ENCODE results near the gene TEX29. TPM values are rescaled to one million over a fixed set of nuclear protein-coding genes. Genes with fewer than 3 reads are reported as not detected.

TEX29 gene
- total RNA-seq, 4 donors from 2014 or later: not detected

DNA sequence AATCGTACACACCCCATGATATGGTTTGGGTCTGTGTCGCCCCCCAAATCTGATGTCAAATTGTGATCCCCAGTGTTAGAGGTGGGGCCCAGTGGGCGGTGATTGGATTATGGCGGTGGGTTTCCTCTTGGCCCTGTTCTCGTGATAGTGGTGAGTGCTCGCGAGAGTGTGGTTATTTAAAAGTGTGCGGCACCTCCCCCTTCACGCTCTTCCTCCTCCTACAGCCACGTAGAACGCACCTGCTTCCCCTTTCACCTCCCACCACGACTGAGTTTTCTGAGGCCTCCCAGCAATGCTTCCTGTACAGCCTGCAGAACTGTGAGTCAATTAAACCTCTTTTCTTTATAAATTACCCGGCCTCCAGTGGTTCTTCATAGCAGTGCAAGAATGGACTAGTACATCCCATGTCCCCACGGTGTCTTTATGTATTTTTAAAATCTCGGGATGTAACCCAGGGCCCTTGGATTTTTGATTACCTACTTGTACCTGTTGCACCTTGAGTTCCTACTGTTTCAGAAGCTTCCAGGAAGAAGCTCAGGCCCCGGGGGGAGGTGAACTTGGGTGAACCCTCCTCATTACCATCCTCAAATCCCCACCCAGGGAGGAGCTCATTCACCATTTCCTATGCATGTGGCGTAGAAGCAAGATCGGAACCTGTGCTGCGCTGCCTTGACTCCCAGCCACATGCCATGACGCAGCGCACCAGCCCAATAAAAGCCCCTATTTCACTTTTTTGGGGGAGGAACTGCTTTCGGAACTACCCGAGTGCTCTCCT lies 52.4 kb downstream of the TEX29 start:
- WGBS, 2 donors: 73 to 78% methylated on average over 23 of the region's 23 CpGs
- H3K4me3 ChIP-seq (ENCODE audit: low read depth, poor library complexity, severe bottlenecking): no peak overlapping the region
- TF ChIP-seq, protein P1, sequence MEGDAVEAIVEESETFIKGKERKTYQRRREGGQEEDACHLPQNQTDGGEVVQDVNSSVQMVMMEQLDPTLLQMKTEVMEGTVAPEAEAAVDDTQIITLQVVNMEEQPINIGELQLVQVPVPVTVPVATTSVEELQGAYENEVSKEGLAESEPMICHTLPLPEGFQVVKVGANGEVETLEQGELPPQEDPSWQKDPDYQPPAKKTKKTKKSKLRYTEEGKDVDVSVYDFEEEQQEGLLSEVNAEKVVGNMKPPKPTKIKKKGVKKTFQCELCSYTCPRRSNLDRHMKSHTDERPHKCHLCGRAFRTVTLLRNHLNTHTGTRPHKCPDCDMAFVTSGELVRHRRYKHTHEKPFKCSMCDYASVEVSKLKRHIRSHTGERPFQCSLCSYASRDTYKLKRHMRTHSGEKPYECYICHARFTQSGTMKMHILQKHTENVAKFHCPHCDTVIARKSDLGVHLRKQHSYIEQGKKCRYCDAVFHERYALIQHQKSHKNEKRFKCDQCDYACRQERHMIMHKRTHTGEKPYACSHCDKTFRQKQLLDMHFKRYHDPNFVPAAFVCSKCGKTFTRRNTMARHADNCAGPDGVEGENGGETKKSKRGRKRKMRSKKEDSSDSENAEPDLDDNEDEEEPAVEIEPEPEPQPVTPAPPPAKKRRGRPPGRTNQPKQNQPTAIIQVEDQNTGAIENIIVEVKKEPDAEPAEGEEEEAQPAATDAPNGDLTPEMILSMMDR (IDR thresholded peaks at IDR 0.05): no peak
- TF ChIP-seq POLR2A (IDR thresholded peaks at IDR 0.05): no peak
- intact Hi-C loops (cut with DNase I; ENCODE audit: low total_unique reads): no loop called here
- DNase-seq (ENCODE audit: low spot score in 2 of 2): no peak

- WGBS, 2 donors: 77 to 79% methylated on average over 6 of the region's 6 CpGs
- DNase-seq (ENCODE audit: low spot score in 2 of 2): no peak
- TF ChIP-seq, protein P1 (IDR thresholded peaks at IDR 0.05): no peak
- no peak for TF ChIP-seq POLR2A (IDR thresholded peaks at IDR 0.05)
- no peak overlapping the region for H3K4me3 ChIP-seq (ENCODE audit: low read depth, poor library complexity, severe bottlenecking)
- intact Hi-C loops (cut with DNase I; ENCODE audit: low total_unique reads): no loop called here
These were observed 53.0 kb downstream of the TEX29 start for GRCh38 chr13:111373486-111373885.

GRCh38 chr13:111380431-111380830 lies 60.0 kb downstream of the TEX29 start:
- DNase-seq (ENCODE audit: low spot score in 2 of 2): peak in 1 of 2 donors; percentile 67
- WGBS, 2 donors: 91 to 94% methylated on average over 5 of the region's 5 CpGs
- TF ChIP-seq, protein P1 (IDR thresholded peaks at IDR 0.05): no peak
- no peak for TF ChIP-seq POLR2A (IDR thresholded peaks at IDR 0.05)
- intact Hi-C loops (cut with DNase I; ENCODE audit: low total_unique reads): no loop called here
- H3K4me3 ChIP-seq (ENCODE audit: low read depth, poor library complexity, severe bottlenecking): no peak overlapping the region

DNA sequence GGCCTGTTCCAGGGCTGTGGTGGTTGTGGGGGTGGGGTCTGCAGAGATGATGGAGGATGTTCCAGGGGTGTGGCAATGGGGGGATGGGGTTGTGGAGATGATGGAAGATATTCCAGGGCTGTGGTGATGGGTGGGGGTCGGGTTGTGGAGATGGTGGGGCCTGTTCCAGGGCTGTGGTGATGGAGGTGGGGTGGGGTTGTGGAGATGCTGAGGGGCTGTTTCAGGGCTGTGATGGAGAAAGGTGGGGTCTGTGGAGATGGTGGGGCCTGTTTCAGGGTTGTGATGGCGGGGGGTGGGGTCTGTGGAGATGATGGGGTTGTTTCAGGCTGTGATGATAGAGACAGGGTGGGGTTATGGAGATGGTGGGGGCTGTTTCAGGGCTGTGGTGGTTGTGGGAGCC lies 62.0 kb downstream of the TEX29 start:
- intact Hi-C loops (cut with DNase I; ENCODE audit: low total_unique reads): no loop called here
- DNase-seq (ENCODE audit: low spot score in 2 of 2): peak in 1 of 2 donors; percentile 58
- no peak overlapping the region for H3K4me3 ChIP-seq (ENCODE audit: low read depth, poor library complexity, severe bottlenecking)
- WGBS, 2 donors: 35 to 45% methylated on average over 2 of the region's 2 CpGs
- TF ChIP-seq, protein P1 (IDR thresholded peaks at IDR 0.05): no peak
- TF ChIP-seq POLR2A (IDR thresholded peaks at IDR 0.05): no peak

DNA sequence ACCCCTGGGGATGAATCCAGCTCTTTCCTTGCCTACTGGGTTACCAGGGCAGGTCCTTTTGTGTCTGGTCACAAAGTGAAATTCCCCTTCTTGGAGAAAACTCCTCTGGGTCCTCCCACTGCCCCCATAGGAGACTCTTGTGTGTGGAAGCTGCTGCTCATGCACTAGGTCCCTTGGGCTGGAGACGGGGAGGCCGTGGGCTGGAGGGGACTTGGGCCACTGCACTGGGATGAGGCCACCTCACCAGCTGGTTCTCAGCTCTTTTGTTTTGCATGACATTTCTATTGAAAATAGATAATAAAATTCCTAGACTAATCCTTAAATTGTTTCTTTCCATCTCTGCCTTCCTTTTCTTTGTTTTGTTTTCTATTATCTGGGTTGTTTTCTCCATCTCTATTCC lies 62.4 kb downstream of the TEX29 start:
- no peak for TF ChIP-seq POLR2A (IDR thresholded peaks at IDR 0.05)
- TF ChIP-seq, protein P1 (IDR thresholded peaks at IDR 0.05): no peak
- no peak for DNase-seq (ENCODE audit: low spot score in 2 of 2)
- 36 to 46% methylated on average over 2 of the region's 2 CpGs for WGBS, 2 donors
- intact Hi-C loops (cut with DNase I; ENCODE audit: low total_unique reads): no loop called here
- no peak overlapping the region for H3K4me3 ChIP-seq (ENCODE audit: low read depth, poor library complexity, severe bottlenecking)
